ENCODE results near the gene MT1G.
"Not testable (repeated sequence)": the region's sequence is repeated elsewhere in the genome, so short reads cannot be mapped to it uniquely, and the experiment has no call there.

MT1G gene

DNA sequence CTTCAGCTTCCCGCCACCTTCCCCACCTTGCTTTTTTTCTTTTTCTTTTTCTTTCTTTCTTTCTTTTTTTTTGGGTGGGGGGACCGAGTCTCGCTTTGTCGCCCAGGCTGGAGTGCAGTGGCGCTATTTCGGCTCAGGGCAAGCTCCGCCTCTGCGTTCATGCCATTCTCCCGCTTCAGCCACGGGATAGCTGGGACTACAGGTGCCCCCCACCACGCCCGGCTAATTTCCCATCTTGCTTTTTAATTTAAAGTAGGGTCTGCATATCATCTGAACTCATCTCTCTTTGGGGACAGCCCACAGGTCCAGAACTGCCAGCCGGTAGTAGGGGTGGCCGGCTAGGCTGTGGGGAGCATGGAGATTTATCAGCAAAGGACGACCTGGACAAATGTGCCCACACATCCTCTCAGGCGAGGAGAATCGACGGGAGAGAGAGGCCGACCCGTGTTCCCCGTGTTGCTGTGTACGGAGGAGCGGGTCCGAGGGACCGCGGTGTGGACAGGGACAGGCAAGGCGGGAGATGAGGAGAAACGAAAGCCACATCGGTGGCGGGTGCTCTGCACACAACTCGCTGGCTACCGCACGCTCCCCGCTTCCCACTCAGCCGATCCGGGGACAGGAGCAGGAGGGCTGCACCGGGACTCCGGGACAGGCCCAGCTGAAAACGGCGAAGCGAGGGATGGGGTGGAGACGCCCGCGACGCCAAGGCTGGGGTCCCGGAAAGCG, 33.0 kb downstream of the MT1G start:
- no peak for DNase-seq

GRCh38 chr16:56633535-56633934, 34.3 kb downstream of the MT1G start:
- no peak for DNase-seq

DNA sequence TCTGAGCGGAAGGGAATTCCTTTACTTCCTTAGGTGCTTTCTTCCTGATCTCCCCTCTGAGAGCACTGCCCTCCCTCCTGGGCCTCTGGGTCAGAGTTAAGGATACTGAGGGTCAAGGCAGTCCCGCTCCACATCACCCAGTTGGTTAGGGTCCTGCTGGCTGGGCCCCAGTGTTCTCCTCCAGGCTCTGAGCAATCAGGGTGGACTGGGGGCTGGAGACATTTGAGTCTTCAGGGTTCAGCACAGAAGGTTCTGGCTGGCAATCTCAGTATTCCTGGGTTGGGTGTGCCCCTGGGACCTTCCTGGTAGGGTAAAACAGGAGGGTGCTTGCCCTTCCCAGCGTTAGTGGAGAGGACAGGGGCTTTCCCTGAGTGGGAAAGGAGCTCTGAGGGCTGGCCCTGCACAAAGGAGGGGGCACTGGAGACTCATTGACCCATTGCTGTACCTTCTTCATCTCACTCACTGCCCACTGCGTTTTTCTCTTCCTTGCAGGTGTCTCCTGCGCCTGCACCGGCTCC, 35.0 kb downstream of the MT1G start:
- DNase-seq = no peak

DNA sequence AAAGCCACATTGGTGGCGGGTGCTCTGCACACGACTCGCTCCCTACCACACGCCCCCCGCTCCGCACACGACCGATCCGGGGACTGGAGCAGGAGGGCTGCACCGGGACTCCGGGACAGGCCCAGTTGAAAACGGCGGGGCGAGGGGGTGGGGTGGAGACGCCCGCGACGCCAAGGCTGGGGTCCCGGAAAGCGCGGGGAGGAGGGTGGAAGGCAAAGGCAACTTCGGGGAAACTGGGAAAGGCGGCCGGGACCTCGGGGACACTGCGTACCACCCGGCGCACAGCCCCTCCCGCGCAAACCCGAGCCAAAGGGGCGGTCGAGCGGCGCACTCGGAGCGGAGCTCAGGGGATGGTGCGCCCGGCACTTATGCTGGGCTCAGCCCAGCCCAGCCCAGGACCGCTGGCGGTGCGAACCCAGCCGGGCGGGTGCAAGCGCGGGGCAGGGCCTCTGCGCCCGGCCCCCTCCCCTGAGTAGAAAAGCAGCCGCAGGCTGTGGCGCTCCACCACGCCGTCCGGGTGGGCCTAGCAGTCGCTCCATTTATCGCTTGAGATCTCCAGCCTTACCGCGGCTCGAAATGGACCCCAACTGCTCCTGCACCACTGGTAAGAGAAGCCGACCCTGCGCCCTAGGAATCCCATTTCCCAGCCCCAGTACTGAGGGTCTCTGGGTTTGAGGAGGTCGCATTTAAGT, 35.6 kb downstream of the MT1G start, which contains the start of gene MT1M:
MT1M (plus strand) TSS at position 504 of the 692 bp plus-strand sequence; CDS start at position 577, 73 bp downstream.
- DNase-seq = peak; percentile 28

- no peak for DNase-seq
These were observed 36.1 kb downstream of the MT1G start for GRCh38 chr16:56631832-56632155.

DNA sequence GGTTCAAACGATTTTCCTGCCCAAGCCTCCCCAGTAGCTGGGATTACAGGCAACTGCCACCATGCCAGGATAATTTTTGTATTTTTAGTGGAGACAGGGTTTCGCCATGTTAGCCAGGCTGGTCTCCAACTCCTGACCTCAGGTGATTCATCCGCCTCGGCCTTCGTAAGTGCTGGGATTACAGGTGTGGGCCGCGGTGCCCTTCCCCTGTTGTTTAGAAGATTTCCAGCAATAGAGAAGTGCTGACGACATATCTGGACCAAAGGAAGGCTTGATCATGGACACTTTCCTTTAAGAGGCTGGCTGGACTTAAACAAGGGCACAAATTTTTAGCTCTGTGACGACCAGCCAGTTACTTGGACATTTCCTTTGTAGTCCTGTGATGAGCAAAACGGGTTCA, 36.7 kb downstream of the MT1G start:
- no peak for DNase-seq

GRCh38 chr16:56630134-56630533, 37.7 kb downstream of the MT1G start:
- DNase-seq = no peak

DNA sequence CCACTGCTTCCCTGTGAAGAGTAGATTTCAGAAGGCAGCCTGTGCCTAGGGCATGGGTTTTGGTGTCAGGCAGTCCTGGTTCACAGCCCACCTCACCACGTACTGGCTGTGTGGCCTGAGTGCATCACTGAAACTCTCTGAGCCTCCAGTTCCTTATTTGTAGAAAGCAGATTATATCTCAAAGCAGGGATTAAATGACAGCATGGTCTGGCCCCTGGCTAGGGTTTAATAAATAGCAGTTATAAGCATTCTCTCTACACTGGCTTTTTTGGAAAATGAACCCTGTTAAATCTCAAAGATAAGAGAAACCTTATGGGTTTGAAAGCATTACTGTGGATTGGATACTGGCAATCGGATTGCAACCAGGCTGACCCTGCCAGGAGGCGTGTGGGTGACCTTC, 38.3 kb downstream of the MT1G start:
- DNase-seq = no peak

- peak; percentile 13 for DNase-seq
These were observed 39.1 kb downstream of the MT1G start for GRCh38 chr16:56628486-56629350.

GRCh38 chr16:56626685-56627084, 41.2 kb downstream of the MT1G start:
- no peak for DNase-seq

- peak; percentile 73 for DNase-seq
These were observed 41.8 kb downstream of the MT1G start for GRCh38 chr16:56625943-56626654.

GRCh38 chr16:56625140-56625942, 42.5 kb downstream of the MT1G start, which contains the start of gene MT1E:
Gene MT1E, plus strand, starts transcription at chr16:56625781. Its CDS starts 71 bp downstream, at chr16:56625852.
- DNase-seq = peak; percentile 85

GRCh38 chr16:56623637-56624036, 44.2 kb downstream of the MT1G start:
- DNase-seq = no peak

GRCh38 chr16:56623184-56623583, 44.7 kb downstream of the MT1G start:
- DNase-seq = not testable (repeated sequence)

GRCh38 chr16:56621665-56622445, 46.0 kb downstream of the MT1G start:
- DNase-seq = not testable (repeated sequence)

DNA sequence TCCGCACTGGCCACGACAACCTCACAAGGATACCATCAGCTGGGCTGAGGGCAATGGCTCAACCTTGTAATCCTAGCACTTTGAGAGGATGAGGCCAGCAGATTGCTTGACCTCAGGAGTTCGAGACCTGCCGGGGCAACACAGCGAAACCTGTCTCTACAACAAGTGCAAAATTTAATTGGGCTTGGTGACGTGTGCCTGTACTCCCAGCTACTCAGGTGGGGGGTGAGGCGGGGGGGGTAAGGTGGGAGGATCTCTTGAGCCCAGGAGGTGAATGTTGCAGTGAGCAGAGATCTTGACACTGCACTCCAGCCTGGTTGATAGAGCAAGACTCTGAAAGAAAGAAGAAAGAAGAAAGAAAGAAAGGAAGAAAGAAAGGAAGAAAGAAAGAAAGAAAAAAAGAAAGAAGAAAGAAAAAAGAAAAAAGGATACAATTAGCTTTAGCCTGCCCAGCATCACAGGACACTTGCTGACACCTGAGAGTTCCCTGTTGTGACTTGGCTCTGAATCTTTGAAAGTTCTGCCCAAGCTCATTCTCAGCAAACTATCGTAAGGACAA, 47.4 kb downstream of the MT1G start:
- no peak for DNase-seq

DNA sequence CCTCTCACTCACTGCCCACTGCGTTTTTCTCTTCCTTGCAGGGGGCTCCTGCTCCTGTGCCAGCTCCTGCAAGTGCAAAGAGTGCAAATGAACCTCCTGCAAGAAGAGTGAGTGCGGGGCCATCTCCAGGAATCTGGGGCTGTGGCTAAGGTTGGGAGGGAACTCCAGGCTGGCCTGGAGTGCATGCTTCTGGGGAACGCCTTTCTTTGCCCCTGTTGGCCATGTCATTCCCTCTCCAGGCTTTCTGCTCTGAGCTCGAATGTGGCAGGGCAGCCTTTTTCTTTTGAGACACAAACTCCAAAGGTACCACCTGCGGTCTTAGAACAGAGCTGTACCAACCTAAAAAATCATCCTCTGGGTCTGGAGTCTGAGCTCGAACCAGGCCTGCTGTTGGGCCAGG, 49.7 kb downstream of the MT1G start:
- no peak for DNase-seq

DNA sequence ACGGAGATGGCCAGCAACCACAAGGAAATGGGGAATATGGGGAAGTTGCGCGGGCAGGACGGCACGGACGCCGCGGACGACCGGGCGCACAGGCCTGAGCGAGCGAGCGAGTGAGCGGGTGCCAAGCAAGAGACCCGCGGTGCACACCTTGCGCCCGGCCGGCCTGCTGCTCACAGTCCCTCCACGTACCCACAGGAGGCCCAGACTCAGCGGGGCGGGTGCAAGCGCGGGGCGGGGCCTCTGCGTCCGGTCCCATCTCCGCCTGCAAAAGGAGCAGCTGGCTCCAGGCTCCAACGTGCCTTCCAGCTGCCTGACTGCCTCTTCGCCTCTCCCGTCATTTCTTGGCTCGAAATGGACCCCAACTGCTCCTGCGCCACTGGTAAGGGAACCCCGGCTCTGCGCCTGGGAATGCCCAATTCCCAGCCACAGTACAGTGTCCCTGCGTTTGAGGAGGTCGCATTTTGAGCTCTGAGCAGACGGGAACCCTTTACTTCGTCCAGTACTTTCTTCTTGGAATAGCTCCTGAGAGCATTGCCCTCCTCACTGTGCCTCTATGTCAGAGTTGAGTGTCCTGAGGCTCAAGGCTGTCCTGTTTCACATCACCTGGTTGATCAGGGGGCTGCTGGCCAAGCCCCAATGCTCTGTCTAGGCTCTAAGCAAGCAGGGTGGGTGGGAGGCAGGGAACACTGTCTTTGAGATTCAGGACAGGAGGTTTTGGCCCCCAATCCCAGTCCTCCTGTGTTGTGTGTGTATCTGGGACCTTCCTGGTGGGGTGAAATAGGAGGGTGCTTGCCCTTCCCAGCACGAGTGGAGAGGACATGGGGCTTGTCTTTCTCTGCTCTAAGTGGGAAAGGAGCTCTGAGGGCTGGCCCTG, 50.4 kb downstream of the MT1G start:
- peak; percentile 65 for DNase-seq
